HepG2 (cell line): Measurements from ENCODE around the gene ATRIP. TPM values are rescaled to one million over a fixed set of nuclear protein-coding genes. Genes with fewer than 3 reads are reported as not detected.
A peak's percentile ranks its signal among the peaks of the same experiment; 100 is the strongest.

Experiments
- BORCS8-MEF2B ChIP-seq: sonication (generic); formaldehyde crosslinking; IDR thresholded peaks from 2 replicates; pipeline ENCODE4 v1.8.0; 2022; ENCODE audit warnings: mild to moderate bottlenecking, missing genetic modification reagents
- CCDC6 ChIP-seq: sonication (generic); formaldehyde crosslinking; IDR thresholded peaks from 2 replicates; pipeline ENCODE4 v1.8.1; 2022; ENCODE audit warnings: mild to moderate bottlenecking, missing genetic modification reagents, moderate library complexity
- GATAD1 ChIP-seq: IDR thresholded peaks from 2 replicates; pipeline ENCODE4 v1.6.1; 2016; ENCODE audit warnings: missing genetic modification reagents, missing compliant biosample characterization
- GATAD2A ChIP-seq: IDR thresholded peaks from 2 replicates; pipeline ENCODE4 v1.6.1; 2016
- HOXA3 ChIP-seq: sonication (generic); formaldehyde crosslinking; IDR thresholded peaks from 2 replicates; pipeline ENCODE4 v1.5.0; 2020; ENCODE audit warnings: missing genetic modification reagents
- KLF13 ChIP-seq: sonication (generic); formaldehyde crosslinking; IDR thresholded peaks from 2 replicates; pipeline ENCODE4 v1.4.0; 2020; ENCODE audit warnings: mild to moderate bottlenecking, missing genetic modification reagents
- KLF16 ChIP-seq, 2 experiments: sonication (generic) in 1 of 2; formaldehyde crosslinking in 1 of 2; IDR thresholded peaks; 2 replicates each; pipeline versions ENCODE4 v1.6.1 to v1.8.0; 2016 to 2023; ENCODE audit warnings: missing genetic modification reagents in 2 of 2, missing compliant biosample characterization in 1 of 2
- KMT2B ChIP-seq: IDR thresholded peaks from 2 replicates; pipeline ENCODE4 v1.6.1; 2016; ENCODE audit warnings: missing genetic modification reagents, missing compliant biosample characterization
- MIER3 ChIP-seq: IDR thresholded peaks from 2 replicates; pipeline ENCODE4 v1.6.1; 2016; ENCODE audit warnings: missing compliant biosample characterization, borderline replicate concordance
- MXD4 ChIP-seq: IDR thresholded peaks from 2 replicates; pipeline ENCODE4 v1.6.1; 2016; ENCODE audit warnings: mild to moderate bottlenecking, missing biosample characterization, missing genetic modification reagents
- SOX13 ChIP-seq, 3 experiments: fragments of 450-650 bp in 1 of 3; sonication (generic) in 1 of 3; formaldehyde crosslinking in 1 of 3; IDR thresholded peaks in 2 of 3; conservative IDR thresholded peaks in 1 of 3; 2 replicates each; pipeline versions ENCODE4 v1.5.0 to v1.6.1; 2016 to 2020; ENCODE audit warnings: antibody characterized with exemption in 1 of 3, mild to moderate bottlenecking in 1 of 3, missing compliant biosample characterization in 1 of 3, missing genetic modification reagents in 1 of 3, moderate library complexity in 1 of 3
- TEAD3 ChIP-seq: optimal IDR thresholded peaks from 2 replicates; pipeline ENCODE3; 2016; ENCODE audit warnings: borderline replicate concordance
- ZFY ChIP-seq: sonication (generic); formaldehyde crosslinking; IDR thresholded peaks from 2 replicates; pipeline ENCODE4 v1.4.0; 2020; ENCODE audit warnings: missing genetic modification reagents
- ZNF136 ChIP-seq: sonication (generic); formaldehyde crosslinking; IDR thresholded peaks from 2 replicates; pipeline ENCODE4 v1.8.1; 2022; ENCODE audit warnings: low read depth, mild to moderate bottlenecking, moderate library complexity, missing genetic modification reagents
- ZNF792 ChIP-seq: IDR thresholded peaks from 2 replicates; pipeline ENCODE4 v1.6.1; 2016
- ZNF839 ChIP-seq: sonication (generic); formaldehyde crosslinking; IDR thresholded peaks from 2 replicates; pipeline ENCODE4 v1.4.0; 2020; ENCODE audit warnings: missing genetic modification reagents, mild to moderate bottlenecking, borderline replicate concordance
- polyA plus RNA-seq, 8 experiments: library from polyadenylated mRNA; depleted of rRNA in 3 of 8; stranded (reverse) in 7 of 8; unstranded in 1 of 8; fragments of >200 nt; fragmentation: Illumina TruSeq in 4 of 8; extraction: Trizol in 4 of 8; gene quantifications; 2 replicates each; pipeline versions ENCODE4 v1.2.1 to v1.2.3, GENCODE V29; 2011 to 2016; ENCODE audit warnings: low read depth in 4 of 8, missing spikeins in 1 of 8, mixed read lengths in 1 of 8; ENCODE audit not compliant: insufficient read depth in 1 of 8
- total RNA-seq, 5 experiments: library from RNA; depleted of rRNA; stranded (reverse); fragments of >200 nt; fragmentation: Illumina TruSeq; extraction: Trizol; gene quantifications; 2 replicates each; pipeline ENCODE4 v1.2.3, GENCODE V29; 2016; ENCODE audit warnings: low read depth in 1 of 5
- TF ChIP-seq, protein P1 (sequence below): IDR thresholded peaks from 2 replicates; pipeline ENCODE4 v1.6.1; 2016; ENCODE audit warnings: mild to moderate bottlenecking, missing biosample characterization, missing genetic modification reagents
- TF ChIP-seq, protein P2 (sequence below): IDR thresholded peaks from 2 replicates; pipeline ENCODE4 v1.6.1; 2012; ENCODE audit warnings: inconsistent platforms
- TF ChIP-seq, protein P3 (sequence below): sonication (generic); formaldehyde crosslinking; IDR thresholded peaks from 2 replicates; pipeline ENCODE4 v1.4.0; 2020; ENCODE audit warnings: missing genetic modification reagents
- TF ChIP-seq, protein P4 (sequence below): sonication (generic); formaldehyde crosslinking; IDR thresholded peaks from 2 replicates; pipeline ENCODE4 v1.4.0; 2020; ENCODE audit warnings: mild to moderate bottlenecking, missing genetic modification reagents
- TF ChIP-seq, protein P5 (sequence below): sonication (generic); formaldehyde crosslinking; IDR thresholded peaks from 2 replicates; pipeline ENCODE4 v1.5.1; 2020; ENCODE audit warnings: missing genetic modification reagents, mild to moderate bottlenecking, borderline replicate concordance
- TF ChIP-seq, protein P6 (sequence below): IDR thresholded peaks from 2 replicates; pipeline ENCODE4 v1.6.1; 2016; ENCODE audit warnings: low read depth, borderline replicate concordance

The ATRIP gene
- total and polyA plus RNA-seq, 2 of the 13 experiments (the other 11 are each of a cell fraction or from before 2014, with no cell fraction given): 5.1 to 12.5 TPM

DNA sequence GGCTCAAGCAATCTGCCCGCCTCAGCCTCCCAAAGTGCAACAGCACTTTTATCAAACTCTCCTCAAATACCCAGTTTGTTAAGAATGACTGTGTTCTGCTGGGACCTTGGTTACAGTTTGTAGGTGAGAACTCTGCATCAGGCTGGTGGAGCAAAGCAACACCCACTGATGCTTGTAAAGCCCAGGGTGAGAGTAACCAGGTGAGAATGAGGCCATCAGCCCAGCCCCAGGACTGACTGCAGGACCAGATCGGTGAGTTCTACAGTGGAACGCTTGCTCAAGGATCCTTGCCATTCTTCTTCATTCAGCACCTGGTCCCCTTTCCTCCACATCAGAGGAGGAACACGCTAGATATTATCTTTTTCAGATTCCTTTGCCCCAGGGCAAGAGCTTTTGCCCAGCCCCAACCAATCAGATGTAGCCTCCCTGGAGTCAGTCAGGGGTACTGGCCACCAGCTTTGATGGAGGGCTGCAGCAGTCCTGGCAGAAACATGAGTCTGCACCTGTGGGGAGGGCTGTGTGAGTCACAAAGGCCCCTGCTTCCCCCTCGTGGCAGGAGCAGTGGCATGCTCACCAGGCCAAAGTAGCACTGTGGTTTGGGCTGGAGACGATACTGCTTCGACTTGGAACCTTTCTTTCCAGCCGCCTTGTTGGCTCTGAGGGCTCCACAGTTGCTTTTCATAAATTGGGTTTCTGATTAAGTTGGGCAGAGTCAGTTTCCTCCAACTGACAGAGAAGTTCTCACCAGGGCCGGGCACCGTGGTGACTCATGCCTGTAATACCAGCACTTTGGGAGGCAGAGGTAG is 60.9 kb downstream of the ATRIP start (continued):
- peak; percentile 31; the same call in 1 of the 2 replicates for TF ChIP-seq MIER3 (CRISPR knock-in tag)
- TF ChIP-seq, protein P1, sequence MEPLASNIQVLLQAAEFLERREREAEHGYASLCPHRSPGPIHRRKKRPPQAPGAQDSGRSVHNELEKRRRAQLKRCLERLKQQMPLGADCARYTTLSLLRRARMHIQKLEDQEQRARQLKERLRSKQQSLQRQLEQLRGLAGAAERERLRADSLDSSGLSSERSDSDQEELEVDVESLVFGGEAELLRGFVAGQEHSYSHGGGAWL (CRISPR knock-in tag): peak; percentile 59; the same call in 1 of the 2 replicates
- TF ChIP-seq GATAD1 (CRISPR knock-in tag): peak; percentile 50; the same call in 1 of the 2 replicates
- no peak for TF ChIP-seq SOX13 (IDR thresholded peaks at IDR 0.05)
- TF ChIP-seq SOX13 (CRISPR knock-in tag; conservative IDR thresholded peaks at IDR 0.05 in 1 of 2, IDR thresholded peaks at IDR 0.05 in 1 of 2): 0 out of 4 replicates have a peak, but pooled peaks of 1 of the 2 experiments have one; percentile 6
- no peak for TF ChIP-seq BORCS8-MEF2B (CRISPR knock-in tag)
- TF ChIP-seq TEAD3 (CRISPR knock-in tag): peak; percentile 76
- peak; percentile 30; the same call in 1 of the 2 replicates for TF ChIP-seq ZFY
- 0 out of 2 replicates have a peak, but pooled peaks have one; percentile 45 for TF ChIP-seq MXD4 (CRISPR knock-in tag)
- no peak for TF ChIP-seq ZNF839
- TF ChIP-seq KLF13 (CRISPR knock-in tag): no peak
- TF ChIP-seq, protein P2, sequence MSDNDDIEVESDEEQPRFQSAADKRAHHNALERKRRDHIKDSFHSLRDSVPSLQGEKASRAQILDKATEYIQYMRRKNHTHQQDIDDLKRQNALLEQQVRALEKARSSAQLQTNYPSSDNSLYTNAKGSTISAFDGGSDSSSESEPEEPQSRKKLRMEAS: peak; percentile 37; the same call in 1 of the 2 replicates
- 0 out of 2 replicates have a peak, but pooled peaks have one; percentile 15 for TF ChIP-seq GATAD2A (CRISPR knock-in tag)
- 0 out of 2 replicates have a peak, but pooled peaks have one; percentile 39 for TF ChIP-seq KMT2B (CRISPR knock-in tag)
- TF ChIP-seq HOXA3 (CRISPR knock-in tag): peak; percentile 38; the same call in 1 of the 2 replicates
- no peak for TF ChIP-seq ZNF136 (CRISPR knock-in tag)
- TF ChIP-seq ZNF792 (CRISPR knock-in tag): 0 out of 2 replicates have a peak, but pooled peaks have one; percentile 29
- no peak for TF ChIP-seq CCDC6
- TF ChIP-seq, protein P3, sequence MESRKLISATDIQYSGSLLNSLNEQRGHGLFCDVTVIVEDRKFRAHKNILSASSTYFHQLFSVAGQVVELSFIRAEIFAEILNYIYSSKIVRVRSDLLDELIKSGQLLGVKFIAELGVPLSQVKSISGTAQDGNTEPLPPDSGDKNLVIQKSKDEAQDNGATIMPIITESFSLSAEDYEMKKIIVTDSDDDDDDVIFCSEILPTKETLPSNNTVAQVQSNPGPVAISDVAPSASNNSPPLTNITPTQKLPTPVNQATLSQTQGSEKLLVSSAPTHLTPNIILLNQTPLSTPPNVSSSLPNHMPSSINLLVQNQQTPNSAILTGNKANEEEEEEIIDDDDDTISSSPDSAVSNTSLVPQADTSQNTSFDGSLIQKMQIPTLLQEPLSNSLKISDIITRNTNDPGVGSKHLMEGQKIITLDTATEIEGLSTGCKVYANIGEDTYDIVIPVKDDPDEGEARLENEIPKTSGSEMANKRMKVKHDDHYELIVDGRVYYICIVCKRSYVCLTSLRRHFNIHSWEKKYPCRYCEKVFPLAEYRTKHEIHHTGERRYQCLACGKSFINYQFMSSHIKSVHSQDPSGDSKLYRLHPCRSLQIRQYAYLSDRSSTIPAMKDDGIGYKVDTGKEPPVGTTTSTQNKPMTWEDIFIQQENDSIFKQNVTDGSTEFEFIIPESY (CRISPR knock-in tag): peak; percentile 50; the same call in 1 of the 2 replicates
- TF ChIP-seq, protein P4, sequence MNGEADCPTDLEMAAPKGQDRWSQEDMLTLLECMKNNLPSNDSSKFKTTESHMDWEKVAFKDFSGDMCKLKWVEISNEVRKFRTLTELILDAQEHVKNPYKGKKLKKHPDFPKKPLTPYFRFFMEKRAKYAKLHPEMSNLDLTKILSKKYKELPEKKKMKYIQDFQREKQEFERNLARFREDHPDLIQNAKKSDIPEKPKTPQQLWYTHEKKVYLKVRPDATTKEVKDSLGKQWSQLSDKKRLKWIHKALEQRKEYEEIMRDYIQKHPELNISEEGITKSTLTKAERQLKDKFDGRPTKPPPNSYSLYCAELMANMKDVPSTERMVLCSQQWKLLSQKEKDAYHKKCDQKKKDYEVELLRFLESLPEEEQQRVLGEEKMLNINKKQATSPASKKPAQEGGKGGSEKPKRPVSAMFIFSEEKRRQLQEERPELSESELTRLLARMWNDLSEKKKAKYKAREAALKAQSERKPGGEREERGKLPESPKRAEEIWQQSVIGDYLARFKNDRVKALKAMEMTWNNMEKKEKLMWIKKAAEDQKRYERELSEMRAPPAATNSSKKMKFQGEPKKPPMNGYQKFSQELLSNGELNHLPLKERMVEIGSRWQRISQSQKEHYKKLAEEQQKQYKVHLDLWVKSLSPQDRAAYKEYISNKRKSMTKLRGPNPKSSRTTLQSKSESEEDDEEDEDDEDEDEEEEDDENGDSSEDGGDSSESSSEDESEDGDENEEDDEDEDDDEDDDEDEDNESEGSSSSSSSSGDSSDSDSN (CRISPR knock-in tag): peak; percentile 44; the same call in 1 of the 2 replicates
- TF ChIP-seq, protein P5, sequence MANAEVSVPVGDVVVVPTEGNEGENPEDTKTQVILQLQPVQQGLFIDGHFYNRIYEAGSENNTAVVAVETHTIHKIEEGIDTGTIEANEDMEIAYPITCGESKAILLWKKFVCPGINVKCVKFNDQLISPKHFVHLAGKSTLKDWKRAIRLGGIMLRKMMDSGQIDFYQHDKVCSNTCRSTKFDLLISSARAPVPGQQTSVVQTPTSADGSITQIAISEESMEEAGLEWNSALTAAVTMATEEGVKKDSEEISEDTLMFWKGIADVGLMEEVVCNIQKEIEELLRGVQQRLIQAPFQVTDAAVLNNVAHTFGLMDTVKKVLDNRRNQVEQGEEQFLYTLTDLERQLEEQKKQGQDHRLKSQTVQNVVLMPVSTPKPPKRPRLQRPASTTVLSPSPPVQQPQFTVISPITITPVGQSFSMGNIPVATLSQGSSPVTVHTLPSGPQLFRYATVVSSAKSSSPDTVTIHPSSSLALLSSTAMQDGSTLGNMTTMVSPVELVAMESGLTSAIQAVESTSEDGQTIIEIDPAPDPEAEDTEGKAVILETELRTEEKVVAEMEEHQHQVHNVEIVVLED (CRISPR knock-in tag): no peak
- TF ChIP-seq, protein P6, sequence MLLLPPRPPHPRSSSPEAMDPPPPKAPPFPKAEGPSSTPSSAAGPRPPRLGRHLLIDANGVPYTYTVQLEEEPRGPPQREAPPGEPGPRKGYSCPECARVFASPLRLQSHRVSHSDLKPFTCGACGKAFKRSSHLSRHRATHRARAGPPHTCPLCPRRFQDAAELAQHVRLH (CRISPR knock-in tag): 0 out of 2 replicates have a peak, but pooled peaks have one; percentile 44
- peak in 1 of 2 experiments; percentile 63; a peak in 1 of 4 replicates for TF ChIP-seq KLF16 (CRISPR knock-in tag; IDR thresholded peaks at IDR 0.05)
